NCI-H1930 (cell line): ENCODE results near the gene RTL10.

ENCODE experiments used
- DNase-seq, 2 experiments: peaks; one replicate each; lab custom pipeline; 2025; lab: John Stamatoyannopoulos, UW

RTL10 gene, protein sequence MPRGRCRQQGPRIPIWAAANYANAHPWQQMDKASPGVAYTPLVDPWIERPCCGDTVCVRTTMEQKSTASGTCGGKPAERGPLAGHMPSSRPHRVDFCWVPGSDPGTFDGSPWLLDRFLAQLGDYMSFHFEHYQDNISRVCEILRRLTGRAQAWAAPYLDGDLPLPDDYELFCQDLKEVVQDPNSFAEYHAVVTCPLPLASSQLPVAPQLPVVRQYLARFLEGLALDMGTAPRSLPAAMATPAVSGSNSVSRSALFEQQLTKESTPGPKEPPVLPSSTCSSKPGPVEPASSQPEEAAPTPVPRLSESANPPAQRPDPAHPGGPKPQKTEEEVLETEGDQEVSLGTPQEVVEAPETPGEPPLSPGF

DNA sequence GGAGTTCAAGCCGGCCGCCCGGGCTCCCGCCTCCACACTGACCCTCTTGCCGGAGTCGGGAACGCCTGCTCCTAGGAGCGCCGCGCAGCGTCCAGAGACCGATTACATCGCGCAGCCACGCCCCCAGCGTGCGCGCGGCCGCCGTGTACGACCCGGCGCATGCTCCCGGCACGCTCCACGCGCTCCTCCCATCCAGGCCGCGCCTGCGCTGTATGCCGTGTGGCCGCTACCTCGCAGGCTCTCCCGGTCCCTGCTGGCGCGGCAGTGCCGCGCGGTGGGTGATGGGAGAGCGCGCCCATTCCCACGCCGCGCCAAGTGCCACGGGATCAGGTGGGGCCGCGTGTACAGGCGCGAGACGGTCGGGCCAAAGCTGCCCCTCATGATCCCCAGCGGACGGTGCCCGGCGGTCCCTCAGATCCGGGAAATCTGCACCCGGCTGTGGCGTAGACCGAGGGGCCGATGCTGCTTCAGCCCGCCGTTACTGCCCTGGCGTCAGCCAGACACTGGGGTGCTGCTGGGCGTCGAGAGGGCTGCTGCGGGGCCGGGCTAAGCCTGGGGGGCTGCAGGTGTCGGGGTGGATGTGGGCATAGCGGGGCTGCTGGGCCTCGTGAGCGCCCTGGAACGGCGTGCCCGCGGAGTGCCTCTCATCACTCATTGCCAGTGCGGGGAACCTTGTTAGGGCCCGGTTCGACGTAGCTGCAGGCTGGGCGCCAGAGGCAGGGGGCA lies at the start of gene RTL10, which contains the start of gene GNB1L:
TSS of gene RTL10 (minus strand) at position 97 of the 726 bp plus-strand sequence. CDS start 2,613 bp downstream, outside the sequence.
TSS of gene GNB1L (minus strand) at position 97 of the 726 bp plus-strand sequence. CDS start 33,519 bp downstream, outside the sequence.
- DNase-seq = peak; percentile 93 to 96

DNA sequence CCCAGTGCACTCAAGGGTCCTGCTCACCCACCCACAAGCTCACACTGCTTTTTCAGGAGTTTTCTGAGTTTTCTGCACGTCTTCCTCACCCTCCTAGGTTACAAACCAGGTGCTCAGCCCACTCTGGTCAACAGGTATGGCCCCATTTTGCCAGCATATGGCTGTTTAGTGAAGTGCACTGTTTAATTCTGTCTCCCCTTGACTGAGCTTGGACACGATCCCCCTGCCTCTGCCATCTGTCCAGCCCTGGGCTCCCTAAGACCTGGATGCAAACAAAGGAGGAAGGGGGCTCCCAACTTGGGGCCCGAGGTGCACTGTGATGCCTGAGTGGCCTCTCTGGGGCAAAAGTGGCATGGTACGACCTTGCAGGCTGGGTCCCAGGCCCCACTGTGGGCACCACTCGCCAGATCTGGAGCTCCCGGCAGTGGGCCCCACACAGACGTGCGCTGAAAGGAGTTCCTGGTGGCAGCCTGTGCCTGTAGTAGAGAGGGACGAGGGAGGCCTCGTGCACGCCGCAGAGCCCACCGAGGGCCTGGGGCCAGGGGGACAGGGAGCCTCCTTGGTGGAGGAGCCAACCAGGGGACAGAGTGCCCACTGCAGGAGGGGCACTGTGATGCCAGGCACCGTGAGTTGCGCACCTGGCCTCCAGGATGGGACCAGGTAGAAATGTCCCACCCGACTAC lies 49.6 kb upstream of the RTL10 start:
- no peak for DNase-seq

DNA sequence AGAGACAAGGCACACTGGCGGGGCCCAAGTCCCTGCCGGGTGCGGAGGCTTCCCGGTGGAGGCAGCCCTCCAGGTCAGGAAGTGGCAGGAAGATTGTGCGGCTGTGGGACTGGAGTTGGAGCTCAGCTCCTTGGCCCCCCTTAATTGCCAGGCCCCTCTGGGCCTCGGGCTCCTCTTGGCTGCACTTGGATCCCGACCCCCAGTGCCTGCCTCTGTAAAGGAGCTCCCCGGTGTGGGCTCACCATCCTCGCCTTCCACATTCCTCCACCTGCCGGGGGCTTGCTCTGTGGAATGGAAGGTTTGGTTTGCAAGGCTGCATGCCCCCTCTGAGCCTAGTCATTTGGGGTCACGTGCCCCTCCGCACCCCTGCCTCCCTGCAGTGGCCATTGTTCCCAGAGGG lies 48.8 kb upstream of the RTL10 start:
- no peak for DNase-seq

DNA sequence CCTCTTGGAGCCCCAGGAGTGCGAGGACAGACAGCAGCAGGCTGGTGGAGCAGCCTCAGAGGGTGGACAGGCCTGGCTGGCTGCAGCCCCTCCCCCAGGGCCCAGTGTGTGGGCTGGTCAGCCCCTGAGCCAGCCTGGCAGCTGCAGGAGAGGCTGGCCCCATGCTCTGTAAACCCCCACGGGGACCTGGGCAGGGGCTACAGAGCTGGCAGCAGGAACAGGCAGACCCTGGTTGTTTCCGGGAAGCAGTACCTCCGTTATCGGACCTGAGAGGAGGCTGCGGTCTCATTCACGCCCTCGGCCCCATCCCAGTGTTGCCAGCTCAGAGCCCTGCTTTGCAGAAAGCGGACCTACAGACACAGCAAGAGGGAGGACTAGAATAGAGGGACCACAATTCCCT lies 48.4 kb upstream of the RTL10 start:
- DNase-seq = no peak

DNA sequence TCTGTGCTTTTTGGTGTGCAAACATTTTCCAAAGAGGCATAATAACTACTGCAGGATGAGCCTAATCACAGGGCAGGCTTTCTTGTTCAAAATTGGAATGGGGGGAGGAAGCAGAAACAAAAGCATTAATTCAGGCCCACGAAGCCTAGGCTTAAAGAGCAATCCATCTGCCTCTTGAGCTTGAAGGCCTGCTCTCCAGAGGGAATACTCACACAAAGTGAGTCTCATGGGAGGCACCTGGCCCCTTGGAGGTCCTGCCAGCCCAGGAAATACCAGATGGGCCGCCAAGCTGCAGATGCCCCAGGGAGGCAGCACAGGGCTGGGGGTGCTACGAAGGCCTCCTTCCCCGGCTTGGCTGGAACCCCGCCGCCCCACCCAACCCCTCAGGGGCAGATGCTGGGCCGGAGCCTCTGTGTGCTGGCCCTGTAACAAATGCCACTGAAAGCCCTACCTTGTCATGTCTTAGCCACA lies 47.6 kb upstream of the RTL10 start:
- no peak for DNase-seq

DNA sequence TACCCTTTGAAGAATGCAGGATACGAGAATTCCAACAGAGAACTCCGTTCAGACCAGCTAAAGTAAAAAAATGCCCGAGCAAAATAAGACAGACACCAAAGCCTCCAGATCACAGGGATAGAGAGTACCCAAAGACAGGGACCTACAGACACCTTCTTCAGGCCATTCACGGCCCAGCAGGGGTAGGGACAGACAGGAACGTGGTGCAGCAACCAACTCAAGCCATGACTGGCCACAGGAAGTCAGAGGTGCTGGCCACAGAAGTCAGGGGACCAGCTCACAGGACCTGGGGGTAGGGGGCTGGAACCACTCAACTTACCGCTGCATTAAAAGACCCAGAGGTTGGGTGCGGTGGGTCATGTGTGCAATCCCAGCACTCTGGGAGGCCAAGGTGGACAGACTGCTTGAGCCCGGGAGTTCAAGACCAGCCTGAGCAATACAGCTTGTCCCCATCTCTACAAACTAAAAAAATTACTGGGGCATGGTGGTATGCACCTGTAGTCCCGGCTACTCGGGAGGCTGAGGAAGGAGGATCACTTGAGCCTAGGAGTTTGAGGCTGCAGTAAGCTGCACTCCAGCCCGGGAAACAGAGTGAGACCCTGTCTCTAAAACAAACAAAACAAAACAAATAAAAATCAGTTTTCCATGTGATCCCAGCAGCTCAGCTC lies 47.0 kb upstream of the RTL10 start:
- no peak for DNase-seq

DNA sequence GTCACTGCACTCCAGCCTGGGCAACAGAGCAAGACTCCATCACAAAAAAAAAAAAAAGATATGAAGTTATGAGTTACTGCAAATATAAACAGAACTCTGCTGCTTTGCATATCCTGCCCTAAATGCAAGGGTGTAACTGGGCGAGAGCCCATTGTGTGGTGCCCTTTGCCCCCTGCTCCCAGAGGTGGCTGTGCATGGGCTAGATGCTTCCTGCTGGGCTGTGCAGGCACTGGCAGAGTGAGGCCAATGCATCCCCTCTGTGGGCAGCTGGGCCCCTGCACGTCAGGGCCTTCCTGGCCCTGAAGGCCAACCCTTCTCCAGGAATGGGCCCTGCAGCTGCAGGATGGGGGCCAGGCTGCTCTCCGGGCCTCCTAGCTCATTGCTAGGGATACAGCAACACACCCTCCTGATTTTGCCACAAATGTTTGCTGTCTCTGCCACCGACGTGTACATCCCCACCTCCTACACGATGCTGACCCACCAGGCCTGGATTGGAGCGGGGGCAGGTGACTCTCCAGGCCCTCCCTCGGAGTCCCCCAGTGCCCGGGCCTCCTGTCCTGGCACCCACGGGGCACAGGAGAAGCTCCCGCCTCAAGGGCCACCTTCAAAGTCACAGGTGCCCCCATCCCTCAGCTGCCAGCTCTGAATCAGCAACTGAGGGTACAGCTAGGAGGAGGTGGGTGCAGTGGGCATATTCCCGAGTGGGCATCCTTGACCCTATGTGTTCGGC lies 46.2 kb upstream of the RTL10 start:
- DNase-seq = no peak

DNA sequence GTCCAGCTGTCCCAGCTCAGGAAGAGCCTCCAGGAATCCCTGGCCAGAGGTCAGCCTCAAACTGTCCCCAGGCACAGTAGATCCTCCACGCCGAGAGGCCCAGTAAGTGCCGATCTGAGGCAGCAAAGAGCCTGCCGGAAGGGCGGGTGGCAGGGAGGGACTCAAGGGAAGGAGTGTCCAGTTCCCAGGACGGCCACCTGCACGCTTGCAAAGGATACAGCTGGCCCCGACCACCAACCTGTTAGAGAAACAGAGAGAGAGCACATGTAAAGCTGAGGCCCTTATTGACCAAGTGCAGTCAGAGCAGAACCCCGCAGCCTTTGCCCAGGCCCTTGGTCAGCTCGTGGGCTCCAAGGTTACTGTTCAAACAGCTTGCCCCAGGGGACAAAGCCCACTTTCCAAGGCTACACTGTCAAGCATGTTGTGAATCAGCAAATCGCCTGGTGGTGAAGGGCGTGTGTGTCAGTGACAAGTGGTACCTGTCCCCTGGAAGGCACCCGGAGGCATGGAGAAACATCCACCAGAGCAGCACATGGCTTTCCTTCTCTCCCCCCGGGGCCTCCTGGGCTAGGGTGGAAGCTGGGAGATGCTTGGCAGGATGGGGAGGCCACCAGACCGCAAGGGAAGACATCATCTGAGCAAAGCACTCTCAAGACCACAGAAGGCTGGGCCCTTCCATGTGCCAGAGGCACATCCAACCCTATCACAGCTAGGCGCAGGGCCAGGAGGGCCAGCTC lies 44.3 kb upstream of the RTL10 start:
- no peak for DNase-seq

DNA sequence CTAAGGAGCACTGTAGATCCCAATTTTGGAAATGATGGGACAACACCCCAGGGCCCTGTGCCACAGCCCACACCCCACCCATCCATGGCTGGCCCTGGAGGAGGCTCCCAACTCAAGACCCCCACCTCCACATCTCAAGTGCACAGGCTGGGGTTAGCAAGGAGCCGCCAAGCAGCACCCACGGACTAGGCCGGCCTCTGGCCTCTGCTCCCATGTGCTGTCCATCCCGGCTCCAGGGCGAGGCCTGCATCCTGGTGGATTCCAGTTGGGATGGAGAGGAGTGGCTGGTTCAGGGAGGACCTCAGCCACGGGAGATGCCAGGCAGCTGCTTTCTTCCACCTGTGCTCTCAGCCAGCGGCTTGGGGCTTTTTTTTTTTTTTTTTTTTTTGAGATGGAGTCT lies 43.5 kb upstream of the RTL10 start:
- no peak for DNase-seq

DNA sequence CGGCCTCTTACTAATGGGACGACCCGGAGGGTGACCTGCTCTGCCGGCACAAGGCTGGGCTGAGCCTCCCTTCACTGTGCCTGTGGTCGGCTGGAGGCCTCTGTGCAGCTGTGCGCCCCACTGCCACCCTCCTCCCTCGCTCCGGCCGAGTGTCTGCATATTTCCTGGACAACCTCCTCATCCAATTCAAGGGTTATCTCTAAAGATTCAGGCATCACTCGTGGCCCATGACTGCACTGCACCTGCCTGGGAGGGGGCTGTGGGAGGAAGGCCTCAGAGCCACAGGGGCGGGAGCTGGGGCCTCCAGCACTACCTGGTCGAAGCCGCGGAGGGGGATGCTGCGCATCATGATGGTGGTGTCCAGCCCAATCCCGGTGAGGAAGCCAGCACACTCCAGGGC lies 43.1 kb upstream of the RTL10 start:
- DNase-seq = no peak

DNA sequence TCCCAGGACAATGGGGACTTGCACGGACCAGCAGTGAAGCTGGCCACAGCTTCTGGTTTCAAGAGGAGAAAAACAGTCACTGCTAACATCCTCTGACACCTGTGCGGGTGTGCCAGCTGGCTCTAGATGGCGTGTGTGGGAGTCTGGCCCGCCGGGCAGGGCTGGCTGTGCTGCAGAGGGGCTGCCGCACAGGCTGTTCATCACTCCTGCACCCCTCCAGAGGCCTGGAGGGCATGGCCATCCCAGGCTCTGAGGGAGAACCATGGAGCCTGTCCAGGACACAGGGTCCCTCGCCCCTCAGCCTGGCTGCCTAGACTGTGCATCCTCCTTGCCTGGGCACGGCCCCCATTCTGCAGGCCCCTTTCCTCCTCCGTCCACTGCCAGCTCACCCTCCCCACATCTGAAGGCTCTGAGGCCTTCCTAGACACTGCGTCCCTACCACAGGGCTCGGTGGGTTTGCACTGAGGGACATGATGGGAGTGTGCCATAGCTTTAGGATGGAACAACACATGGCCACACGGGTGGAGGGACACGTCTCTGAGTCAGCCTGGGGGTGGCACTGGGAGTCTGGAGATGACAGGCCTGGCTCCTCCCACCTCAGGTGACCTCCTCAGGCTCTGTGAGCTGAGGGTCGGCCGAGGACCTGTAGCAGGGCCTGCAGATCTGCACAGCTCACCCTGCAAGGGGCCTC lies 42.1 kb upstream of the RTL10 start:
- DNase-seq = no peak

DNA sequence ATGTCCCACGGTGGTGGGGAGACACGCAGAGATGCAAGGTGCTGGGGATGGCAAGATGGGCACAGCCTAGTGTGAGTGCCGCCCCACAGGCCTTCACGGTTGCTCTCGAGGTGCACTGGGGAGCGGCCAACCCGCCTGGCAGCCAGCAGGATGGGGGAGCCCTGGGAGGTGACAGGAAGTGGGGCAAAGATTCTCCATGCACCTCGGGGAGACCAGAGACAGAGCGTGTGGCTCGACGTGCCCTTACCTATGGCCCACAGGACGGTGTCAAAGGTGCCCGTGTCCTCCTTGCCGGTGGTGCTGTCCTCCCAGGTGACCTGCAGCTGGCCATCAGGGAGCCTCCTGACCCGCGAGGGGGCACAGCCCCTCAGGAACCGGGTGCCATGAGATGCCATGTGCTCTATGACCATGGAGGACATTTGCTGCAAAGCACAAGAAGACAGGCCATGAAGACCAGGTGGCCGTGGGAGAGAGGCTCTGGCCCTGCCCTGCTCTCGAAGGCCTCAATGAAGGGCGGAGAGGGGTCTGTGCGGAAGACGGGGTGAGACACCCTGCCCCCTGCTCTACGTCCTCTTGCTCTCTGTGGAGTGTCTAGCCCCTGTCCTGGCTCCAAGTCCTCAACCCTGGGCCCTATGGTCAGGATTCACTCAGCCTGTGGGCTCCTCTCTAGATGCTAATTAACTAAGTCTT lies 40.6 kb upstream of the RTL10 start:
- DNase-seq = no peak

DNA sequence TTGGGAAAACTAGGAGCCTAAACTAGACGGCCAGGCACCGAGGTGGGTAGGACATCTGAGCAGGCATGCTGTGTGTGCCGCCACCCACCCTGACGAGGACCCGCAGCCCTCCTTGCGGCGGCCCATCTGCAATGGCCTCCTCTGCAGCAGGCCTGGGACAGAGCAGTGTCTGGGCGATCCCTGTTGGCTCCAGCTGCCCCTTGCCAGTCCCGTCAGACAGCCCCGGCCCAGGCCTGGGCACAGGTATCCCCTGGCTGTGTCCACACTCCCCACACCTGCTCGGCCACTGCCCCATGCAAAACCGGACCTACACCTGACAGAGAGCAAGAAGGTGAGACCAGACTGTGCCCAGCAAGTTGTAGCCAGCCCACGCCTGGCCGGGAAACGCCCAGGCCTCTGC lies 38.7 kb upstream of the RTL10 start:
- DNase-seq = no peak

DNA sequence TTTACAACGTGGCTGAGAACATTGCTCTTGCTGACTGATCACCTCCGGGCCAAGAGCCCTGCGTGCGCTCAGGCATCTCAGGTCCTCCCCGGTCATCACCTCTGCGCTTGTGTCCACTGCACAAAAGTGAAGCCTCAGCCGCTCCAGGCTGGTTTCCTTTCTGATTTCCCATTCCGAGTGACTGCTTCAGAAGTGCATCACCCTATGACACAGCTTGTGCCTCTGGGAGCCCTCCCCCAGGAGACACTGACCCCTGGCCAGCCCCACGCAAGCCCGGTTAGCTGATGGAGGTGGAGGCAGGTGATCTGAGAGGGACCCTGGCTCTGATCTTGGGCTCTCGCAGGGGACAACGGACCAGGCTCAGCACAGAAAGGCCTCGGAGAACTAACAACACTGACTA lies 38.3 kb upstream of the RTL10 start:
- DNase-seq = no peak

DNA sequence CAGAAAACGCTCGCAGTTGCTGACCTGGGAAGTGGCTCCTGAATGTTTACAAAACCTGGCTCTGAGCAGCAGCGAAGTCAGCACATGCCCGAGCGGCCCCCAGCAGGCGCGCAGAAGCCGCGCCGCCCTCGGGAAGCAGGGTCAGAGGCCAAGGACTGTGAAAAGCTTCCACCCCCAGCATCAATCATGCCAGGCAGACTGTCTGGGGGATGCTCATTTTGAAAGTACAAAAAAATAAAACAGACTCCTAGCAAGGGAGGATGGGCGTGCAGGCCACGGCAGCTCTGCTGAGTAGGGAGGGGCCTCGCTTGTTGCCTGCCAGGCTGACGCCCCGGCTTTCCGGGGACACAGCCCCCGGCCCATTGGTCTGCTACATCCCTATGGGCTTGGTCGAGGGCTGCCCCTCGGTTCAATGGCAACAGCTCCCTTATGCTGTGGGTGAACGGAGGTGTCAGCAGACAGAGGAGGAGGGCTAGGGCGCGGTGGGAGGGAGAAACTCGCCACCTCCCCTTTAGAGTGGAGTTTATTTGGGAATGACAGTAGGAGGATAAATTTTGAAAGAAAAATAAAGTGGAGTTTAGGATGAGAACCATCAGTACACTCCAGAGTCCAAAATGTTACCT lies 37.7 kb upstream of the RTL10 start:
- DNase-seq = no peak

DNA sequence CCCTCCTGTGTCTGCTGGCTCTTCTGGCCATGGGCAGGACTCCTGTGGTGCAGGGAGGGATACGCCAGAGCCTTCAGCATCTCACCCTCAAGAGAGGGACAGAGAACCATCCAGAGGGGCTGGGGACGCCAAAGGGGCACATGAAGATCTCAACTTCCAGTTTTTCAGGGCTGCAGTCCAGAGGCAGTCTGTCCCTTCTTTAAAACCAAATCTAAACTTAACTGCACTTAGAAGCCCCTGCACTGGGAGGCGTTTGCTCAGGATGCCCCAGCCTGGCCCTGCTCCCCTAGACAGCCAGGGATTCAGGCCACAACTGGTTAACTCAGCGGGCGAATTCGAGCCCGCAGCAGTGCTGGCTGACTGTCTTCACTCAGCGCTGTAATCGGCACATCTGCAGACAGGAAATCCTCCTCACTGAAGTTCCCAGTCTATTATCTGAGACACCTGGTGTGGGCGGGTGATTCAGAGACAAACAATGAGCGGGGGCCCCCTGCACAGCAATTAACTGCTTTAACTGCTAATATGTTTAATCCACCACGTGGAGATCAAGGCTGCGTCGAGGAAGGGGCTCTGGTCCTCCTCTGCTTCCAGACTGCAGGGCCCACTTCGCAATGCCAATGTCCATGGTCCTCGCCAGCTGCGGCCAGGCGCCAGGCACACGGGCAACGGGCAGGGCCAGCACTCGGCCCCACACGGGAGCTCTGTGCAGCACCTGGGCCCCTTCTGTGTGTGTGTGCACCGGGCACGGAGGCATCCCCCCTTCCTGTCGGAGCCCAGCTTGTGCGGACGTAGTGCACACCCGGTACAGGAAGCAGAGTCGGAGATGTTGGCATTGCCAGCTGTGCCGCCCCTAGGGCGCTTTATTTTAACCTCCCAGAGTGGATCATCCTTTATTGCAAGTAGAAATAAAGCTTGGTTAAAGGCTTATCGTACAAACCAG lies 36.9 kb upstream of the RTL10 start:
- peak in 1 of 2 experiments; percentile 6 for DNase-seq

DNA sequence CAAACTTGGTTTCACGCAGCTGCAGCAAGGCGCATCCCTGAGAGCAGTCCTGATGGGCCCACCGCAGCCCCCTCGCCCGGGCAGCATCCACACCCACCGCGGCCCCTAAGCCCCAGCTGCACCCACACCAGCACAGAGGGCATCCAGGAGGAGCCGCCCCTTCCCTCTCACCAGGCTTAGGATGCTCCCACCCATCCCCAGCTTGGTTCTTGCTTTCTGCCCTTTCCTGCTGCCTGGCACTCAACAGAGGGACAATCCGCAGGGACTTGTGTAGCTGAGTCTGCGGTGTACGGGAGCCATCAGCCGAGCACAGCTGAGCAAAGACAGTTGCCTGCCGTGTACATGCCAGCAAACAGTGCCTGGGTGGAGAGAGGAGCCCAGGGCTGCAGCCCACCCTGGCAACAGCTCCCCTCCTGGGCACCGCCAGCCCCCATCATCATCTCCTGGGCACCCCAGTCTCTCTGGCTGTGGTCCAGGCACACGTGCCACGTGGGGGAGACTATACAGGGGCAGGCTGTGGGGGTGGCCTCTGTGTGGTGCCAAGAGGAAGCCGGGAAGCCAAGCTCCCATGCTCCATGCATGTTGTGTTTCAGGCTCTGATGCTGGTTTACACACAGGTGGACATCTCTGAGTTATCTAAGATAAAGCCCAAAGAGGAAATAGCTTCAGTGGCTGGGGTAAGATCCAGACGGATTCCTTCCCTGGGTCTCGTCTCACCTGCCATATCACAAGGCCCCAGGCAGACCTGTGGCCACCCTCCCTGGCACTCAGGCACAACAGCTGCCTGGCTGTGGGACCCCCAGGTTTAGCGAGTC lies 36.0 kb upstream of the RTL10 start:
- no peak for DNase-seq
